RWPE2 (cell line): ENCODE measurements around the gene CDC42EP3.

Source experiments
- ATAC-seq: fragments of 200-7000 bp; cut with Tn5 transposase; 3 replicates; pipeline ENCODE4 v1.9.1; 2021; ENCODE audit warnings: low read depth
- DNase-seq: peaks from one replicate; pipeline ENCODE4 v3.0.0-alpha.2; 2020; ENCODE audit warnings: low spot score
- H3K27ac ChIP-seq: fragments of 450-650 bp; 2 replicates; pipeline ENCODE4 v1.5.1; 2017; ENCODE audit warnings: mild to moderate bottlenecking; ENCODE audit not compliant: poor library complexity, severe bottlenecking
- H3K27me3 ChIP-seq: fragments of 250-450 bp; sonication (Bioruptor Pico); 2 replicates; pipeline ENCODE4 v1.5.1; 2021; ENCODE audit warnings: mild to moderate bottlenecking, moderate library complexity; ENCODE audit not compliant: insufficient read depth, poor library complexity, severe bottlenecking
- H3K36me3 ChIP-seq: fragments of 250-450 bp; sonication (Bioruptor Pico); 2 replicates; pipeline ENCODE4 v1.5.1; 2020; ENCODE audit warnings: low read depth, mild to moderate bottlenecking, moderate library complexity
- H3K4me1 ChIP-seq: fragments of 250-450 bp; sonication (Bioruptor Pico); 2 replicates; pipeline ENCODE4 v1.5.1; 2021; ENCODE audit warnings: mild to moderate bottlenecking, moderate library complexity; ENCODE audit not compliant: insufficient read depth, poor library complexity, severe bottlenecking
- H3K4me3 ChIP-seq: fragments of 250-450 bp; sonication (Bioruptor Pico); 2 replicates; pipeline ENCODE4 v1.5.1; 2021; ENCODE audit warnings: mild to moderate bottlenecking, moderate library complexity; ENCODE audit not compliant: severe bottlenecking
- H3K9me3 ChIP-seq: fragments of 250-450 bp; sonication (Bioruptor Pico); 2 replicates; pipeline ENCODE4 v1.5.1; 2021; ENCODE audit warnings: mild to moderate bottlenecking, moderate library complexity; ENCODE audit not compliant: severe bottlenecking
- TF ChIP-seq, protein P1 (sequence below): fragments of 450-650 bp; IDR thresholded peaks from one replicate; pipeline ENCODE4 v1.5.1; 2017; ENCODE audit warnings: mild to moderate bottlenecking, moderate library complexity; ENCODE audit not compliant: poor library complexity, severe bottlenecking

The CDC42EP3 gene

DNA sequence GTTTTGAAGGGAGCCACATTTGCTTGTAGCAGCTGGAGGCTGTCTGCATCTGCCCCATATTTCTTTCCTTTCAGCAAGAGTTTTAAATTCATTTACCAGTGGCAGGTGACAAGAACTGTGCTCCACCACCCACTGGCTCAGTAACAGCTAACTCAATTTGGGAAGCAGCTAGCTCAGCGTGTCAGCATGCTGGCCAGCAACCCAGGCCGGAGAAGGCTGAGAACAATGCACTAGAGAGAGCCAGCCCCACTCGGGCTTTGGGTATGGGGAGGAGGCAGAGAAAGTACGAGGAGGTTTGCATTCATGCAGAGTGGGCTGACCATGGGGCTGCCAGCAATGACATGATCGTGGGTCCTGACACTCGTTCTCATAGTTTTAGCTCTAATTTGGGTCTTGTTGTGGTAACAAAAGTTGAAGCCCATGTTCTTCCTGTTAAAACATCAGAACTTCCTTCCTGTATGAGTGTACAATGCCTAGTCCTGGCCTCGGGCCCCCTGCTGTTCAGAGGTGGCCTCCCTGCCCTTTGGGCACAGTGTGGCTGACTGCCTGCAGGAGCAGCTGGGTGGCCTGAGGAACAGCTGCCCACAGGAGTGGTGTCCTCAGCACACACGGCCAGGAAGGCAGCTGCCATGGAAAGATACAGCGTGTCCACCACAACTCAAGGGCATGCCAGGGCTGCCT lies 23.0 kb downstream of the CDC42EP3 start:
- Histone ChIP-seq H3K27ac (no peak overlapping the region), H3K36me3 (peaks cover 83% of the 10 kb centered on the region), H3K27me3 (no peaks in the 10 kb centered on the region), H3K4me1 (peaks cover 35% of the 10 kb centered on the region), H3K4me3 (no peak overlapping the region), H3K9me3 (no peaks in the 10 kb centered on the region)
- TF ChIP-seq, protein P1, sequence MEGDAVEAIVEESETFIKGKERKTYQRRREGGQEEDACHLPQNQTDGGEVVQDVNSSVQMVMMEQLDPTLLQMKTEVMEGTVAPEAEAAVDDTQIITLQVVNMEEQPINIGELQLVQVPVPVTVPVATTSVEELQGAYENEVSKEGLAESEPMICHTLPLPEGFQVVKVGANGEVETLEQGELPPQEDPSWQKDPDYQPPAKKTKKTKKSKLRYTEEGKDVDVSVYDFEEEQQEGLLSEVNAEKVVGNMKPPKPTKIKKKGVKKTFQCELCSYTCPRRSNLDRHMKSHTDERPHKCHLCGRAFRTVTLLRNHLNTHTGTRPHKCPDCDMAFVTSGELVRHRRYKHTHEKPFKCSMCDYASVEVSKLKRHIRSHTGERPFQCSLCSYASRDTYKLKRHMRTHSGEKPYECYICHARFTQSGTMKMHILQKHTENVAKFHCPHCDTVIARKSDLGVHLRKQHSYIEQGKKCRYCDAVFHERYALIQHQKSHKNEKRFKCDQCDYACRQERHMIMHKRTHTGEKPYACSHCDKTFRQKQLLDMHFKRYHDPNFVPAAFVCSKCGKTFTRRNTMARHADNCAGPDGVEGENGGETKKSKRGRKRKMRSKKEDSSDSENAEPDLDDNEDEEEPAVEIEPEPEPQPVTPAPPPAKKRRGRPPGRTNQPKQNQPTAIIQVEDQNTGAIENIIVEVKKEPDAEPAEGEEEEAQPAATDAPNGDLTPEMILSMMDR, result no peak
- ATAC-seq, result no peak
- no peak for DNase-seq

DNA sequence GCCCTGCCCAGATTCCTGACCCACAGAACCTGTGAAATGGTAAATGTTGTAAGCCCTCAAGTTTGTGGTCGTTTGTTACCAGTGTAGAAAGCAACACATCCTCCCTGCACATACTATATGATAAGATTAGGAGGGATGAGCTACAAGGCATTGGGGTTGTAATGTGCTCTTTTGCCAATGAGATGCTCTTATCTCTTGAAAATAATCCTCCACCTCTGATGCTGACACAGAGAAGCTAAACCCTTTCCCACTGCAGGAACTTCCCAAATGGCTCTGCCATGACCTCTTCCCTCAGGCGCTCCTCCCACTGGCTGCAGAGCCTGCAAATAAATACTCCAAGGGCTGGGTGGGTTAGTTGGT lies 23.5 kb downstream of the CDC42EP3 start:
- Histone ChIP-seq H3K27me3 (no peaks in the 10 kb centered on the region), H3K4me3 (no peak overlapping the region), H3K27ac (peak overlapping the region; percentile 66), H3K4me1 (peaks cover 30% of the 10 kb centered on the region), H3K9me3 (no peaks in the 10 kb centered on the region), H3K36me3 (peaks cover 83% of the 10 kb centered on the region)
- TF ChIP-seq, protein P1, result no peak
- ATAC-seq, result no peak
- DNase-seq, result no peak

DNA sequence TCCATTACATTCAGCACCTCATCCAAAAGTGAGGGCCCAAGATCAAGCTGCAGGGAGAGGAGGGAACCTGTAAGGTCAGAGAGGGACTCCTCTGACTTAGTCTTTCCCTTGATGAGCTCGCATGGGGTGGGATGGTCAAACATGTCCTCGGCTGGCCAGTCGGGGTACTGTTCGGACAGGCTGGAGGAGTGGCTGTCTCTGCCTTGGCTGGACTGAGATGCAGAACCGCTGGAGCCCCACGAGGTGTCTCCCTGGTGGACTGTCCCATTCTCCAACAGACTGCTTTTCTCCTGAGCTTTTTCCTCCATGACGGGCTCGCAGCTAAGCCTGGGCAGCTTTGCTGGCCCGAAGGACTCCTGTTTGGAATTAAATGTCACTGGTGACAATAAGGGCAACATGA lies 25.6 kb downstream of the CDC42EP3 start:
- H3K27ac ChIP-seq, result peak overlapping the region; percentile 66
- H3K36me3 ChIP-seq, result peaks cover 84% of the 10 kb centered on the region
- peak; percentile 28; the same call in 1 of the 3 replicates for ATAC-seq

DNA sequence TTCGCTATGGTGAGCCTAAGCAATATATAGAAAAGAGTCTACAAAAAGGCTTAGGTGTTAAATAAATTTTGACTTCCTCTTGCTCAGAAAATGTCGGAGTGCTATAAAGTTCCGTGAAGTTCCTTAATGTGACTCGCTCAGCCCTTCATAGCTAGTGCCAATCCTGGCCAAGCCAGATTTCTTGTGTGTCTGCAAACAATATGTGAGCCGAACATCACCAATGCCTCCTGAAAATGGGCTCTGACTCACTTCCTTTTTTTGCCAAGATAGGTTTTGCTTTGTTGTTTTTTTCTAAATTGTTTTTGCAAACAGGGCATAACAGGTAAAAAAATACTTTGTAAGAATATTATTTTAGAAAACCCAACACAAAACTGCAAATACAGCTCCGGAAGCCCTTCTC lies 26.1 kb downstream of the CDC42EP3 start:
- Histone ChIP-seq H3K27me3 (no peaks in the 10 kb centered on the region), H3K36me3 (peaks cover 79% of the 10 kb centered on the region), H3K27ac (peak overlapping the region; percentile 66), H3K9me3 (no peaks in the 10 kb centered on the region), H3K4me1 (peaks cover 12% of the 10 kb centered on the region), H3K4me3 (no peak overlapping the region)
- ATAC-seq, result peak; percentile 72
- DNase-seq, result no peak
- TF ChIP-seq, protein P1, result no peak

More for the DNA sequence above, 25.6 kb downstream of the CDC42EP3 start:
- Histone ChIP-seq H3K4me1 (peaks cover 12% of the 10 kb centered on the region), H3K4me3 (no peak overlapping the region), H3K9me3 (no peaks in the 10 kb centered on the region), H3K27me3 (no peaks in the 10 kb centered on the region)
- TF ChIP-seq, protein P1, result no peak
- no peak for DNase-seq

DNA sequence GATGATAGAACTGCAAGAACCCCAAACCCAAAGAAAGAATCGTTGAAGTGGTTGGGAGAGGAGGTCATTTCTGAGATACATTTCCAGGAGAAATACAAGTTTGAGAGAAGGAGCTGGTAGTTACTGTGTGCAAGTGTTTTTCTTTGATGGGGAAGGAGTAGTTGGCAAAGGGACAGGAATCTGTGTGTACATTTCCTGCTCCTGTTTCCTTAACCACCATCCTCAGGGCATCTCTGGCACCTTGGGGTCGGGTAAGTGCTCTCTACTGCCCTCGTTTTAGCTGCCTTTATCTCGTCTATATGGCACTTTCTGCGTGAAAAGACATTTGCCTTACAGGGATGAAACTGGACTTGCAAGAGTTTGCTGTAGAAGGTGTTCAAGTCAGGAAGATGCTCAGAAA lies 27.3 kb downstream of the CDC42EP3 start:
- Histone ChIP-seq H3K9me3 (no peaks in the 10 kb centered on the region), H3K4me1 (peaks cover 12% of the 10 kb centered on the region), H3K4me3 (no peak overlapping the region), H3K36me3 (peaks cover 71% of the 10 kb centered on the region), H3K27me3 (no peaks in the 10 kb centered on the region), H3K27ac (no peak overlapping the region)
- ATAC-seq, result no peak
- TF ChIP-seq, protein P1, result no peak
- DNase-seq, result no peak
